Daoy (cell line): ENCODE measurements around the gene B4GAT1. TPM values are rescaled to one million over a fixed set of nuclear protein-coding genes. Genes with fewer than 3 reads are reported as not detected.

ENCODE experiments used
- DNase-seq: peaks from one replicate; pipeline ENCODE4 v3.0.0-alpha.2; 2015; ENCODE audit warnings: low read depth
- total RNA-seq: library from RNA; depleted of rRNA; stranded (reverse); fragments of >200 nt; shearing (Covaris generic); gene quantifications from 2 replicates; pipeline ENCODE4 v1.2.3, GENCODE V29; 2014; rRNA removed

Gene B4GAT1
- total RNA-seq, 1 experiment from 2014 or later: 34.5 TPM

GRCh38 chr11:66309475-66309874 is 38.0 kb downstream of the B4GAT1 start:
- no peak for DNase-seq

GRCh38 chr11:66302656-66303055 is 44.8 kb downstream of the B4GAT1 start:
- no peak for DNase-seq

DNA sequence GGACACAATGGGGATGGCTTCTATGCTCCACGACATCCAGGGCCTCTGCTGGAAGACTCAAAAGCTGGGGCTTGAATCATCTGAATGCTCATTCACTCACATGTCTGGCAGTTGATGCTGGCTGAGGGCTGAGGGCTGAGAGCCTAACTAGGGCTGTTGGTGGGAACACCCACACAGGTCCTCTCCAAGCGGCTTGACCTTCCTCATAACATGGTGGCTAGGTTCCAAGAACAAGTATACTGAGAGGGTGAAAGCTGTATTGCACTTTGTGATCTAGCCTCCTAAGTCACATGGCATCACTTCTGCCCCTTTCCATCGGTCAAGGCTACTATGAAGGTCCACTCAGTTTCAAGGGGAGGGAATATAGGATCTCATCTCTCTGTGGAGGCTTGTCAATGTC is 48.2 kb downstream of the B4GAT1 start:
- no peak for DNase-seq

- DNase-seq: no peak
Observed at GRCh38 chr11:66297610-66298009, 49.8 kb downstream of the B4GAT1 start.

Other genes starting within 250 kb of the B4GAT1 start
- 14.2 and 22.5 TPM in 2 replicates for gene KLC2, start 89.9 kb downstream of the B4GAT1 start, total RNA-seq
- 77.0 and 84.4 TPM in 2 replicates for gene RAB1B, start 79.0 kb downstream of the B4GAT1 start, total RNA-seq
- gene CNIH2, start 69.5 kb downstream of the B4GAT1 start, total RNA-seq: 0.40 and 0.98 TPM in 2 replicates
- 135 and 143 TPM in 2 replicates for gene YIF1A, start 58.5 kb downstream of the B4GAT1 start, total RNA-seq
- 0.60 TPM in 1 of 2 replicates, not detected in the other for gene TMEM151A, start 55.7 kb downstream of the B4GAT1 start, total RNA-seq
- 0.06 TPM in 1 of 2 replicates, not detected in the other for gene CD248, start 30.6 kb downstream of the B4GAT1 start, total RNA-seq
- 13.2 and 14.6 TPM in 2 replicates for gene RIN1, start 11.2 kb downstream of the B4GAT1 start, total RNA-seq
- 111 and 124 TPM in 2 replicates for gene BRMS1, start 2.5 kb downstream of the B4GAT1 start, total RNA-seq
- 0.48 and 0.86 TPM in 2 replicates for gene SLC29A2, start 24.1 kb upstream of the B4GAT1 start, total RNA-seq
- 0.11 TPM in 1 of 2 replicates, not detected in the other for gene NPAS4, start 73.4 kb upstream of the B4GAT1 start, total RNA-seq
- 107 and 157 TPM in 2 replicates for gene MRPL11, start 91.2 kb upstream of the B4GAT1 start, total RNA-seq
- 1.8 and 2.1 TPM in 2 replicates for gene PELI3, start 119.3 kb upstream of the B4GAT1 start, total RNA-seq
- gene DPP3, start 132.8 kb upstream of the B4GAT1 start, total RNA-seq: 77.5 and 84.0 TPM in 2 replicates
- 3.9 and 15.7 TPM in 2 replicates for gene BBS1, start 163.0 kb upstream of the B4GAT1 start, total RNA-seq
- gene ZDHHC24, start 198.4 kb upstream of the B4GAT1 start, total RNA-seq: 8.7 and 10.6 TPM in 2 replicates
- gene ACTN3, start 199.3 kb upstream of the B4GAT1 start, total RNA-seq: not detected in 2 replicates
- 7.5 and 9.5 TPM in 2 replicates for gene CTSF, start 221.0 kb upstream of the B4GAT1 start, total RNA-seq
- gene CCDC87, start 245.4 kb upstream of the B4GAT1 start, total RNA-seq: 0.27 TPM in 1 of 2 replicates, not detected in the other
- gene CCS, start 245.6 kb upstream of the B4GAT1 start, total RNA-seq: 15.0 and 18.1 TPM in 2 replicates